Measurements from ENCODE around the gene ABHD13. TPM values are rescaled to one million over a fixed set of nuclear protein-coding genes. Genes with fewer than 3 reads are reported as not detected.

ABHD13 gene
- 9.4 TPM for total RNA-seq
- polyA plus RNA-seq (ENCODE audit: insufficient read depth, low read depth, low replicate concordance) = 4.9 TPM
- long read RNA-seq, donor 1, full-length matches to known transcripts = 10 of 10 reads
- long read RNA-seq, donor 1, partial matches to known transcripts = 0 of 10 reads
- long read RNA-seq, donor 1, other reads (novel, unspliced or antisense) = 0 of 10 reads
- long read RNA-seq, donor 2, full-length matches to known transcripts = 9 of 9 reads
- long read RNA-seq, donor 2, partial matches to known transcripts = 0 of 9 reads
- long read RNA-seq, donor 2, other reads (novel, unspliced or antisense) = 0 of 9 reads
- long read RNA-seq, donor 3, full-length matches to known transcripts = 5 of 5 reads
- long read RNA-seq, donor 3, partial matches to known transcripts = 0 of 5 reads
- long read RNA-seq, donor 3, other reads (novel, unspliced or antisense) = 0 of 5 reads
- long read RNA-seq, donor 4, full-length matches to known transcripts = 6 of 6 reads
- long read RNA-seq, donor 4, partial matches to known transcripts = 0 of 6 reads
- long read RNA-seq, donor 4, other reads (novel, unspliced or antisense) = 0 of 6 reads
- long read RNA-seq, donor 5 = 0 reads
- long read RNA-seq, donor 6, full-length matches to known transcripts = 23 of 23 reads
- long read RNA-seq, donor 6, partial matches to known transcripts = 0 of 23 reads
- long read RNA-seq, donor 6, other reads (novel, unspliced or antisense) = 0 of 23 reads
- long read RNA-seq, donor 7, full-length matches to known transcripts = 11 of 12 reads
- long read RNA-seq, donor 7, partial matches to known transcripts = 0 of 12 reads
- long read RNA-seq, donor 7, other reads (novel, unspliced or antisense) = 1 of 12 reads
- long read RNA-seq, donor 8, full-length matches to known transcripts = 7 of 7 reads
- long read RNA-seq, donor 8, partial matches to known transcripts = 0 of 7 reads
- long read RNA-seq, donor 8, other reads (novel, unspliced or antisense) = 0 of 7 reads
- long read RNA-seq, donor 9, full-length matches to known transcripts = 11 of 11 reads
- long read RNA-seq, donor 9, partial matches to known transcripts = 0 of 11 reads
- long read RNA-seq, donor 9, other reads (novel, unspliced or antisense) = 0 of 11 reads
- long read RNA-seq, donor 10, full-length matches to known transcripts = 9 of 9 reads
- long read RNA-seq, donor 10, partial matches to known transcripts = 0 of 9 reads
- long read RNA-seq, donor 10, other reads (novel, unspliced or antisense) = 0 of 9 reads

DNA sequence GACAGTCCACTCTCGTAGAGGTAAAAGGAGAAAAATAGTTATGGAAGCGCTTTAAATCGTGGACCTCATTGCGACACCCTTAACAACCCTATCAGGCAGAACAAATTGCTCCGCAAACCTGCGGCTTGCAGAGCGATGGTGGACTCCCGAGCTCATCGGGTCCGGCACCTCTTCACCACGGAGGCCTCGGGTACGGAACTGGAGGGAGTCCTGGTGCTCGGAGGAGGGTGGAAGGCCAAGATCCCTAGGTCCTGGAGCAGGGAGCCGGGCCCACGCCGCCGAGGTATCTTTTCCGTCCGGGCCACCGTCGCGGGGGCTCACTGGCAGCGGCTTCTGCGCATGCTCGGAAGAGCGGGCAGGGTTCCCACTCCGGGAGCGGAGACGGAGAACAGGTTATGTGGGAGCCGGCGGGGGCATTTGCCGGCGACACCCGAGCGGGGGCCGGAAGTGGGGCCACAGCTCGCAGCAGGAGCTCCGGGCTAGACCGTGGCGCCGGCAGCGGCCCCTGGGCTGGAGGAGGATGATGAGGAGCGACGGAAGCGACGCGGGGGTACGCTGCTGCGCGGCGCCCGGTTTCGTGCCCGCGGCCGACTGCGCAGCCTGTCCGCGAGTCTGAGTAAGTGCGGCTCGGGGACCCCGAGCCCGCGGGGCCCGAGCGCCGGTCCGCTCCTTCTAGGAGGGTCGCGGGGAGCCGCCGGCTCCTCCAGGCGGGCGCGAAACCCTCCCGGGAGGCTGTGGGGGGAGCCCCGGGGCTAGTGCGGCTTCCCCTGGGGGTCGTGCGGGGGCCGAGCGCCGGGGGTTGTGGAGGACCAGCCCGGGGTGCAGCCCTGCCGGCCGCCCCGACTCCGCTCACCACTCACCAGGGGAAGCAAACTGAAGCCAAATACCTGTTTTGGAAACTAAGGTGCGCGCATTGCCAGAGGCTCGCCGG, at the start of gene ABHD13:
ABHD13 (plus strand) TSS at position 349 of the 931 bp plus-strand sequence. CDS start 10,827 bp downstream, outside the sequence.
- intact Hi-C loops (cut with DNase I) = no loop called here
- Histone ChIP-seq H3K9ac (ENCODE audit: low read length in 3 of 3) (peak within 1 kb of the TSS; percentile 80 to 91 (median 81)), H3K4me1 (ENCODE audit: control insufficient read depth in 2 of 3, insufficient read depth in 2 of 3, low read depth in 1 of 3, low read length in 3 of 3) (peaks cover 0 to 14% (median 7%) of the 10 kb centered on the region in 3 donors), H3K36me3 (ENCODE audit: control insufficient read depth in 2 of 3, insufficient read depth in 3 of 3, low read length in 3 of 3) (no peaks in the 10 kb centered on the region), H3K4me3 (ENCODE audit: low read length in 3 of 3) (peak within 1 kb of the TSS; percentile 83 to 90 (median 89)), H3K27ac (ENCODE audit: low read depth in 2 of 2, low read length in 2 of 2) (peak within 1 kb of the TSS; percentile 48 to 81), H3K27me3 (ENCODE audit: control insufficient read depth, insufficient read depth, low read length) (no peaks in the 10 kb centered on the region), H3K9me3 (ENCODE audit: control insufficient read depth in 2 of 3, insufficient read depth in 1 of 3, low read length in 3 of 3) (no peaks in the 10 kb centered on the region)
- DNase-seq = peak; percentile 95 to 97 (median 97)
- TF ChIP-seq, protein P1, sequence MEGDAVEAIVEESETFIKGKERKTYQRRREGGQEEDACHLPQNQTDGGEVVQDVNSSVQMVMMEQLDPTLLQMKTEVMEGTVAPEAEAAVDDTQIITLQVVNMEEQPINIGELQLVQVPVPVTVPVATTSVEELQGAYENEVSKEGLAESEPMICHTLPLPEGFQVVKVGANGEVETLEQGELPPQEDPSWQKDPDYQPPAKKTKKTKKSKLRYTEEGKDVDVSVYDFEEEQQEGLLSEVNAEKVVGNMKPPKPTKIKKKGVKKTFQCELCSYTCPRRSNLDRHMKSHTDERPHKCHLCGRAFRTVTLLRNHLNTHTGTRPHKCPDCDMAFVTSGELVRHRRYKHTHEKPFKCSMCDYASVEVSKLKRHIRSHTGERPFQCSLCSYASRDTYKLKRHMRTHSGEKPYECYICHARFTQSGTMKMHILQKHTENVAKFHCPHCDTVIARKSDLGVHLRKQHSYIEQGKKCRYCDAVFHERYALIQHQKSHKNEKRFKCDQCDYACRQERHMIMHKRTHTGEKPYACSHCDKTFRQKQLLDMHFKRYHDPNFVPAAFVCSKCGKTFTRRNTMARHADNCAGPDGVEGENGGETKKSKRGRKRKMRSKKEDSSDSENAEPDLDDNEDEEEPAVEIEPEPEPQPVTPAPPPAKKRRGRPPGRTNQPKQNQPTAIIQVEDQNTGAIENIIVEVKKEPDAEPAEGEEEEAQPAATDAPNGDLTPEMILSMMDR (IDR thresholded peaks at IDR 0.05; ENCODE audit: borderline replicate concordance, extremely low read depth, insufficient read depth) = no peak
- no peak for FAIRE-seq

DNA sequence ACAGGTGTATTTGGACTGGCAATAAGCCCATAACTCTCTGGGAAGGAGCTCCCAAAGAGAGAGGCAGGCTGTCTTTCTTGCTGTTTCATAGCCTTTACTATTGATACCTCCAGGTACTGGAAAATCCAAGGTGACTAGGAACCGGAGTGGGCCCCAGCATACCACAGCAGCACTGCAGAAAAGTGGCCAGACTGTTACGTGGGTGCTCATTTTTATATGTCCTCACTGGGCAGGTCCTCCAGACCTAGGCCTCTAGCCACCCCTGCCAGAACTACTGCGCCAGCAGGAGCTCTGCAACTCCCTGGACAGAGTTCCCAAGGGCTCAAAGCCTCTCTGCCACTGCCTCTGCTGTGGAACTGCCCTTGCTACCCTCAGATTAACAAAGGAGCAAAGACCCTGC, 49.3 kb upstream of the ABHD13 start:
- TF ChIP-seq, protein P1 (IDR thresholded peaks at IDR 0.05; ENCODE audit: borderline replicate concordance, extremely low read depth, insufficient read depth) = no peak

DNA sequence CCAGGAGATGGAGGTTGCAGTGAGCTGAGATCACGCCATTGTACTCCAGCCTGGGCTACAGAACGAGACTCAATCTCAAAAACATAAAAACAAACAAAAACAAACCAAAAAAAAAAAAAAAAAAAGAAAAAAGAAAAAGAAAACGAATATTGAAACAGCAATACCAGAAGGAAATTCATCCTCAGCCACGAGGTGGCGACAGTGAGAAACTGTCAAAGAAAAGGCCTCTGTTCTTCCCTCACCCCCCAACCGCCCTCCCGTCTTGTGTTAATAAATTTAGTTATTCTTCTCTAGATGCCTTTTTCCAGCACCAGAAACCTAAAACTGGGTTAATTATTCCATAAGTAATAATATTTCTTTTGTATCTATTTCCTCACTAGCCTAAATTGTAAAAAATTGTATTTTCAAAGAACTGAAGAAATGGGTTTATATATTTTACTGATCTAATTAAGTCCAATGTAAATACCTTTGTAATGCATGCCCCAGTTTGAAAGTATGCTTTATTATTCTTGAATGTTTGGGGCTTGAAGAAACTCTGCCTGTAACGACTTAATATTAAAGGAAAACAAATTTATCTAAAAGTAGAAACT, 41.4 kb upstream of the ABHD13 start:
- intact Hi-C loops (cut with DNase I) = no loop called here
- no peaks in the 10 kb centered on the region for H3K4me1 ChIP-seq (ENCODE audit: control insufficient read depth in 2 of 3, insufficient read depth in 2 of 3, low read depth in 1 of 3, low read length in 3 of 3)
- no peaks in the 10 kb centered on the region for H3K36me3 ChIP-seq (ENCODE audit: control insufficient read depth in 2 of 3, insufficient read depth in 3 of 3, low read length in 3 of 3)
- no peak overlapping the region for H3K9ac ChIP-seq (ENCODE audit: low read length in 3 of 3)
- no peak overlapping the region for H3K4me3 ChIP-seq (ENCODE audit: low read length in 3 of 3)
- no peak for FAIRE-seq
- H3K27me3 ChIP-seq (ENCODE audit: control insufficient read depth, insufficient read depth, low read length) = no peaks in the 10 kb centered on the region
- H3K27ac ChIP-seq (ENCODE audit: low read depth in 2 of 2, low read length in 2 of 2) = no peak overlapping the region
- TF ChIP-seq, protein P1 (IDR thresholded peaks at IDR 0.05; ENCODE audit: borderline replicate concordance, extremely low read depth, insufficient read depth) = peak; percentile 23
- peak in 1 of 5 donors; percentile 27 for DNase-seq
- H3K9me3 ChIP-seq (ENCODE audit: control insufficient read depth in 2 of 3, insufficient read depth in 1 of 3, low read length in 3 of 3) = no peaks in the 10 kb centered on the region

More for the DNA sequence above, 49.3 kb upstream of the ABHD13 start:
- Histone ChIP-seq H3K36me3 (ENCODE audit: control insufficient read depth in 2 of 3, insufficient read depth in 3 of 3, low read length in 3 of 3) (no peaks in the 10 kb centered on the region), H3K4me1 (ENCODE audit: control insufficient read depth in 2 of 3, insufficient read depth in 2 of 3, low read depth in 1 of 3, low read length in 3 of 3) (no peaks in the 10 kb centered on the region), H3K27ac (ENCODE audit: low read depth in 2 of 2, low read length in 2 of 2) (no peak overlapping the region), H3K27me3 (ENCODE audit: control insufficient read depth, insufficient read depth, low read length) (no peaks in the 10 kb centered on the region), H3K4me3 (ENCODE audit: low read length in 3 of 3) (no peak overlapping the region), H3K9me3 (ENCODE audit: control insufficient read depth in 2 of 3, insufficient read depth in 1 of 3, low read length in 3 of 3) (no peaks in the 10 kb centered on the region), H3K9ac (ENCODE audit: low read length in 3 of 3) (no peak overlapping the region)
- DNase-seq (peak in 1 of 5 donors; percentile 43), FAIRE-seq (no peak)
- intact Hi-C loops (cut with DNase I) = no loop called here
